GM10266 (cell line): Measurements from ENCODE around the gene TMEM178B.
A peak's percentile ranks its signal among the peaks of the same experiment; 100 is the strongest.
"Not testable (repeated sequence)": the region's sequence is repeated elsewhere in the genome, so short reads cannot be mapped to it uniquely, and the experiment has no call there.

Experiments used
- DNase-seq: peaks from one replicate; pipeline ENCODE4 v3.0.0; 2012; ENCODE audit errors: extremely low spot score
- CTCF ChIP-seq: IDR thresholded peaks from 2 replicates; pipeline ENCODE4 v1.5.1; 2012; ENCODE audit warnings: mild to moderate bottlenecking, low read depth; ENCODE audit not compliant: control insufficient read depth, insufficient read depth; ENCODE audit errors: missing control alignments

The TMEM178B gene

DNA sequence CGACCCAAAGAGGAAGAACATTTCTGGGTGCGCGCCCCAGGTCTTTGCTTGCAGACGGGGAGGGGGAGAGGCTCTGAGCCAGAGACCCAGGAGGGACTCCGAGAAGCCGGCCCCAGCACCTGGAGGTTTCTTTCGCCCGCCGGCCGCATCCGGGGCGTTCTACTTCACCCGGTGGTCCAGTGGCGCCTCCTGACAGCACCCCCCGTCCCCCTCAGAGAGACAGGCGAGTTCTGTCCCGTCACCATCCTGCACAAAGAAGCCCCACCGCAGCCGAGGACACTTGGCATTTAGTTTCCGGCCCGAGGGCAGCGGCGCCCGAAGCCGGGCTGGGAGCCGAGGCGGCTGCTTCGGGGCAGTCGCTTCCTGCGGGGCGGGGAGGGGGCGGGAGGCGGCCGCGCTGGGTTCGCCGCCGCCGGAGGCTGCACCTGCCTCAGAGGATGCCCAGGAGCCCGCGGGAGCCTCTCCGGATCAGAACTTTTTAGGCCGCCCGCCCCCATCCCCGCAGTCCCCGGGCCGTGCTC is at the start of gene TMEM178B:
Gene TMEM178B (plus strand): TSS at position 424 of the 521 bp plus-strand sequence.
- peak; percentile 25 for DNase-seq

GRCh38 chr7:141024668-141025067 is 49.2 kb upstream of the TMEM178B start:
- TF ChIP-seq CTCF = no peak
- no peak for DNase-seq

More for the DNA sequence above, at the start of gene TMEM178B:
- TF ChIP-seq CTCF = no peak

DNA sequence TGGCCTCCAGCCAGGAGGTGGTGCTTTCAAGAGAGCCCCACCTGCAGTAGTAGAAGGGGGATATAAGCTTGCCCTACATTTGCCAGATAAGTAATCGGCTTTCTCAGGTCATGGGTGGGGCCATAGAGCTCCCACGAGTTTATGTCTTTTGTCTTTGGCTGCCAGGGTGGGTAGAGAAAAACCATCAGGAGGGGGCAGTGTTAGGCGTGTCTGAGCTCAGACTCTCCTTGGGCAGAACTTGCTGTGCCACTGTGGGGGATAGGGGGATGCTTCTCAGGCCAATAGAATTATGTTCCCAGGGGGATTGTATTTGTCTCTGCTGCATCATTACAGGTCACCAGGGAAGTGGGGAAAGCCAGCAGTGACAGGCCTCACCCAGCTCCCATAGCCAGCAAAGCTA is 46.8 kb upstream of the TMEM178B start:
- no peak for TF ChIP-seq CTCF
- no peak for DNase-seq

DNA sequence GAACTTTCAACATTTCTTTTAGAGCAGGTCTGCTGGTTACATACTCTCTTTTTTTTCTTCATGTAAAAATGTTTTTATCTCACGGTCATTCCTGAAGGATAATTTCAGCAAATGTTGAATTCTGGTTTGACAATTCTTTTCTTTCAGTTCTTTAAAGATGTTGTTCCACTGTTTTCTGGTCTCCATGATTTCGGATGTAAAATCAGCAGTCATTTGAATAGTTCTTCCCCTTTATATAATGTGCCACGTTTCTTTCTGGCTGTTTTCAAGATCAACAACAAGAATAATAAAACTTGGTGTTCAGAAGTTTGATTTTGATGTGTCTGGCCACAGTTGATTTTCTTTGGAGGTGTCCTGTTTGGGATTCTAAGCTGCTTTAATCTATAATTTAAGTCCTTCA is 45.1 kb upstream of the TMEM178B start:
- TF ChIP-seq CTCF = no peak
- no peak for DNase-seq

GRCh38 chr7:141032539-141033323 is 41.1 kb upstream of the TMEM178B start:
- DNase-seq = not testable (repeated sequence)

- DNase-seq = not testable (repeated sequence)
Measured at GRCh38 chr7:141038100-141038499, 35.8 kb upstream of the TMEM178B start.

DNA sequence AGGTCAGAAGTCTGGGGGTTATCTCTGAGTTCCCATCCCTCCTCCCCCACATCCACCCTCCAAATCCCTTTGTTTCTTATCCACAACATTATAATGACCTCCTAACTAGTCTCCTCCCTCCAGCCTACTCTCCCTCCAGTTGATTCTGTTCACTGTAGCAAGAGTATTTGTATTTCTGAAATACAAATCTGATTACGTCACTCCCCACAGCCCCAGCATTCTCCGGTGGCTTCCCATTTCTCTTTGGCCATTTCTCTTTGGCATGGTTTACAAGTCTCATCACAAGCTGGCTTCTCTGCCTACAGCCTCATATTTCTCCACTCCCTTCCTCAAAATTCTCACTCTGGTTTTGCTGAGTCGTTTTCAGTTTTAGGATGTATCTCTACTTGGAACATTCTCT is 34.5 kb upstream of the TMEM178B start:
- no peak for TF ChIP-seq CTCF
- DNase-seq = no peak

GRCh38 chr7:141042222-141043193 is 31.4 kb upstream of the TMEM178B start:
- no peak for TF ChIP-seq CTCF
- no peak for DNase-seq
